ENCODE measurements around the gene HOXD9.

HOXD9 gene

DNA sequence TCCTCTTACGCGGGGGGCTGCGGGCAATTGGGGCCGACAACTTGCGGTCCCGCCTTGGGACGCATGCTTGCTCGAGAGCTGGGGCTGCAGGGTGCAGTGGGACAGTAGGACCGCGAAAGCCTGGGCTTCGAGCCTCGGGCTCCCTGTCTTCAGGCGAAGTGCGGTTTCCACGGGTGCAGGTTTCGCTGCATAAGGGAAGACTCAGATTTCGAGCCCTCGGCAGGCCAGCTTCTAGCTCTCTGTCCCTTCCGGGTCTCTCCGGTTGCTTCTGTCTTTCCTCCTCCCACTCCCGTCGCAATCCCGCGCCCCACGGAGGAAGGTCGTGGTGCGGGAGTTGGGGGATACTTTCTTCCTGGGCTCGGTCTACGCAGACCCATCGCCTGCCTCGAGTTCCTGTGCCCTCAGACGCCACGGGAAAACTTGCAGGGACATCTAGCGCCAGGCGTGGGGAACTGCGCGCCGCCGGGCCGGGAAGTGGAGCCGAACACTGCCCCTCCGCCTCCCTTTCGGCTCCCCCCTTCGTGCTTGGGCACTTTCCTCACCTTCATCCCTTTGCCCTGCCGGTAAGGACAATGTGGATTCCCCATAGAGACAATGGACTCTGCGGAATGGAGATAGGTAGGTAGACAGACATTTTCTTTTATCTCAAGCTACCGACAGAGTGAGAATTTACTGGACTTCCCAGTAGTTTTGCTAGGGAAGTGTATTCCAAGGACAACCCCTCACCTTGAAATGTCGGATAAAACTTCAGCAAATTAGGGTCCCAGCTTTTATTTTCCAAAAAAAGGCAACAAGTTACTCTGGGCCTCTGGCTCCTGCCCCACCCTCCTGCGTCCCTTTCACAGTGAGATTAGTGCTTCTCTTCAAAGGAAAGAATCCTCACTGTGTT is 34.2 kb upstream of the HOXD9 start:
- H3K27me3 ChIP-seq (ENCODE audit: control insufficient read depth in 1 of 2, insufficient read depth in 2 of 2, low read length in 2 of 2) = peaks cover 85 to 99% of the 10 kb centered on the region in 2 donors
- H3K36me3 ChIP-seq (ENCODE audit: insufficient read depth, low read length) = no peaks in the 10 kb centered on the region
- H3K9me3 ChIP-seq (ENCODE audit: low read length) = no peaks in the 10 kb centered on the region
- no peak overlapping the region for H3K9ac ChIP-seq (ENCODE audit: low read length)
- H3K4me3 ChIP-seq (ENCODE audit: low read depth in 1 of 2, low read length in 2 of 2) = peak overlapping the region; percentile 2 to 42
- no peak overlapping the region for H3K27ac ChIP-seq (ENCODE audit: low read depth, low read length)
- peaks cover 22% of the 10 kb centered on the region for H3K4me1 ChIP-seq (ENCODE audit: insufficient read depth, low read length)

DNA sequence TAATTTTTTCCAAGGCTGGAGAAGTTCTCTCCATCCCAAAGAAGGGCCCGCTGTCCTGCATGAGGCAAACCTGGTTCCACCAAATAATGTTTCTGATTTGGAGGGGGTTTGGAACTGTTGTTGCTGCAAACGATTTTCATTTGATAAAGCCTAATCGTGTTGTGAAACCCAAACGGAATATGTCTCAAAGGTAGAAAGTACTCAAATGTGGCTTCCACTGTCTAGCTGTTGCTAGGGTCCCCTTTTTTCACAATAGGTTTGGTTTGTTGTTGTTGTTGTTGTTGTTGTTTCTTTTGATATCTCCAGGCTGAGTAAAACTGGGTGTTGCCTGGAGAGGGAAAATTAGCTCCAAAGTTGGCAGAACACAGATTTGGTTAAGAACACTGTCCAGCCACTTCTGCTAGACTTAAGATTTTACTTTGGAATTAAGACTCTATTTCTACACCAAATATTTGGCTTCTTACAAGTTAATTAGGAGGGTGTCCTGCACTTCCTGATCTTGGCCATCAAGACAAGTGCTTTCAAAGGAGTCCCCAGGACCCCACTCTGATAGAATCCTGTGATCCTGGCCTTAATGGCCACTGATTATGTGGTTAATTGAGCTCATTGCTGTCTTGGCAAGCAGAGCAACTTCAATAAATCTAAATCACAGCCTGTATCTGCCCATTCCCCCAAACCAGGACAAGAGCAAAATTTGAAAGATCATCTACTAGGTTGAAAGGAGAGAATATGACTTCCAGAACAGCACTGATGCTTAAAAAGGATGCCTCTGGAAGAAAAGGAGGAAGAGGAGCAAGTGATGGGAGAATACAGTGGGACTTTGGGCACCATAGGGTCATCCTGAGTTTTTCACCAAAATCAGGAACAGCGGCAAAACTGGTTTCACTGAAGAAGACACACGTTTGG is 33.3 kb upstream of the HOXD9 start:
- Histone ChIP-seq H3K27me3 (ENCODE audit: control insufficient read depth in 1 of 2, insufficient read depth in 2 of 2, low read length in 2 of 2) (peaks cover 85 to 99% of the 10 kb centered on the region in 2 donors), H3K4me3 (ENCODE audit: low read depth in 1 of 2, low read length in 2 of 2) (no peak overlapping the region), H3K9me3 (ENCODE audit: low read length) (peaks cover 3% of the 10 kb centered on the region), H3K27ac (ENCODE audit: low read depth, low read length) (no peak overlapping the region), H3K9ac (ENCODE audit: low read length) (no peak overlapping the region), H3K36me3 (ENCODE audit: insufficient read depth, low read length) (no peaks in the 10 kb centered on the region), H3K4me1 (ENCODE audit: insufficient read depth, low read length) (peaks cover 27% of the 10 kb centered on the region)

- no peaks in the 10 kb centered on the region for H3K36me3 ChIP-seq (ENCODE audit: insufficient read depth, low read length)
- H3K27me3 ChIP-seq (ENCODE audit: control insufficient read depth in 1 of 2, insufficient read depth in 2 of 2, low read length in 2 of 2) = peaks cover 85 to 99% of the 10 kb centered on the region in 2 donors
- H3K4me3 ChIP-seq (ENCODE audit: low read depth in 1 of 2, low read length in 2 of 2) = no peak overlapping the region
- no peak overlapping the region for H3K9ac ChIP-seq (ENCODE audit: low read length)
- peaks cover 25% of the 10 kb centered on the region for H3K4me1 ChIP-seq (ENCODE audit: insufficient read depth, low read length)
- no peak overlapping the region for H3K27ac ChIP-seq (ENCODE audit: low read depth, low read length)
- peaks cover 3% of the 10 kb centered on the region for H3K9me3 ChIP-seq (ENCODE audit: low read length)
These were observed 32.6 kb upstream of the HOXD9 start for GRCh38 chr2:176089843-176090395.

DNA sequence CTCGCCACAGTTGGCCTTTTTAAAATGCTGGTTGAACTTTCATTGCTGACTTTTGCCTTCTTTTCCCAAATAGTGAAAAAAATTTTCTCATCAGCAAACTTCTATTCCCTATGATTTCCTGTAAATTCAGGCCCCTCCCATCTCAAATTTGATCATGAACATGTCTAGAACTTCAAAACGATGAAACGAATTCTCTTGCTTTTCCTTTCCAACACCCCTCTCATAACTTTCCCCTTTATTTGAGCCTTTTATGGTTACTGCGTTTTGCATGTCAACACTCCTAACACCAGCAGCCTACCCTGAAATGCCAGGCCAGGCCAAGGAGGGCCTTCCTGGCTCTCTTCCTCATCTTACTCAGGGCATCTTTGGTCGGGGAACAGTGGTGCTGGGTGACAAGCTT is 31.7 kb upstream of the HOXD9 start:
- no peak overlapping the region for H3K4me3 ChIP-seq (ENCODE audit: low read depth in 1 of 2, low read length in 2 of 2)
- H3K27ac ChIP-seq (ENCODE audit: low read depth, low read length) = no peak overlapping the region
- H3K27me3 ChIP-seq (ENCODE audit: control insufficient read depth in 1 of 2, insufficient read depth in 2 of 2, low read length in 2 of 2) = peaks cover 85 to 99% of the 10 kb centered on the region in 2 donors
- no peak overlapping the region for H3K9ac ChIP-seq (ENCODE audit: low read length)
- peaks cover 3% of the 10 kb centered on the region for H3K9me3 ChIP-seq (ENCODE audit: low read length)
- H3K36me3 ChIP-seq (ENCODE audit: insufficient read depth, low read length) = no peaks in the 10 kb centered on the region
- H3K4me1 ChIP-seq (ENCODE audit: insufficient read depth, low read length) = peaks cover 21% of the 10 kb centered on the region

DNA sequence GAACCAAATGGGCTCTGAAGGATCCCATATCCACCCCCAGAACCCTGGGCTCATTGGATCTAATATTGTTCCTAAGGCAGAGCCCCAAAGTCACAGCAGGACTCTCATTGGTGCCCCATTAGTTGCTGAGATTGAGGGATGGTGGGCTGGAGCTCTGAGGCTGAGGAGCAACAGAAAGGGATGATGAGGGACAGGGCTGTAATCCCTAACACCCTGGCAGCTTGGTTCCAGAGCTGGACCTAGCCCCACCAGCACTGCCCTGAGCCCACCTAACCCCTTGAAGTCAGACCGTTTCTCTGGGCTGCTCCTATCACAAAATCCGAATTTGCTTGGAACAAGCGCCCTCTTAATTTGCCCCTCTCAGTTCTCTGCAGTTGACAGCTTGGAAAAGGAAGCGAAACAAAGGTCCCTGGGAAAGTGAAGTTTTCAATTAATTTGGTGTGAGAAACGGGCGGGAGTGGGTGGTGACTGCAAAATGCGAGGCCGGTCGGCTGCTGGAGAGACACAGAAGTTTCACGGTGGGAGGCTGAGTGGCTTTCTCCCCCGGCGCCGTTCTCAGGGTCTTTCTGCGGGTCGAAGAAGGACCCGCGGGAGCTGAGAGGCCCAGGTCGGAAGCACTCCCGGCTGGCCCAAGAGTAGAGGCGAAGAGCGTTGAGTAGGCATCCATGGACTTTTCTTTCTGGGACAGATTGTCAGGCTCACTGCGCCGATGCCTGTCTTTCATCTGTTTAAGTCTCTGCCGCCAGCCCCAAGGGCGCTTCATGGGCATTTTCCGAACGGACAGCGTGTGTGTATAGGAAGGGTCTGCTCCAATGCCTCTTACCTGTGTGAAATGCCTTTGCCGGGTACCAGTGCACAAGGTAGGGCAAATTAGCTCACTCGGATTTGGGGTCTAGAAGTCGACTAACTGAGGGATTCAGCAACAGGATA is 30.9 kb upstream of the HOXD9 start:
- H3K4me3 ChIP-seq (ENCODE audit: low read depth in 1 of 2, low read length in 2 of 2) = no peak overlapping the region
- no peak overlapping the region for H3K27ac ChIP-seq (ENCODE audit: low read depth, low read length)
- H3K27me3 ChIP-seq (ENCODE audit: control insufficient read depth in 1 of 2, insufficient read depth in 2 of 2, low read length in 2 of 2) = peaks cover 84 to 99% of the 10 kb centered on the region in 2 donors
- H3K9me3 ChIP-seq (ENCODE audit: low read length) = peaks cover 3% of the 10 kb centered on the region
- no peaks in the 10 kb centered on the region for H3K36me3 ChIP-seq (ENCODE audit: insufficient read depth, low read length)
- no peak overlapping the region for H3K9ac ChIP-seq (ENCODE audit: low read length)
- peaks cover 15% of the 10 kb centered on the region for H3K4me1 ChIP-seq (ENCODE audit: insufficient read depth, low read length)

DNA sequence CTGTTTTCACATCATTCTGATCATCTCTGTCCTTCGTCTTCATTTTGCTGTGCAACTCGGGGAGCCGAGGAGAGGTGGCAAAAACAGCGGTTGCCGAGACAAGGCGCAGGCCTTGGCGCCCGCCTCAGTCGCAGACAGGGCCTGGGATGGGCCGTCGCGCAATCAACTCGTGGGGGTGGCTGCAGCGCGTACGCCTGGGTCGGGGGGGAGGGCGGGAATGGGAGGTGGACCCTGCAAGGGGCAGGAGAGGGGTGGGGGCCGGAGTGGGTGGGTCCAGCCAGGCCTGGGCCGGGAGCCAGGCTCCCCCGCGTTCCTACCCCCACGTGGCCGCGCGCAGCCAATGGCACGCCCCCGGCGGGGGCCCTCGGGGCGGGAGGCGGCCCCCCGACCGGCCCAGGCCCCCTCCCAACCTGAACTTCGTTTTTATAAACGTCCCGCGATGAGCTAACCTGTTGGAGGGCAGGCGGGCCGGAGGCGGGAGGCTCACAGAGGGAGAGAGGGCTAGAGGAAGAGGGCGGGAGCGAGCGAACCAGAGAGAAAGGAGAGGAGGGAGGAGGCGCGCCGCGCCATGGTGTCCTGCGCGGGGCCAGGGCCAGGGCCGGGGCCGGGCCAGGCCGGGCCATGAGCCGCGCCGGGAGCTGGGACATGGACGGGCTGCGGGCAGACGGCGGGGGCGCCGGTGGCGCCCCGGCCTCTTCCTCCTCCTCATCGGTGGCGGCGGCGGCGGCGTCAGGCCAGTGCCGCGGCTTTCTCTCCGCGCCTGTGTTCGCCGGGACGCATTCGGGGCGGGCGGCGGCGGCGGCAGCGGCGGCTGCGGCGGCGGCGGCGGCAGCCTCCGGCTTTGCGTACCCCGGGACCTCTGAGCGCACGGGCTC is 30.0 kb upstream of the HOXD9 start, which contains the start of gene HOXD13:
Gene HOXD13, plus strand, starts transcription at position 452 of the 875 bp plus-strand sequence. Its CDS starts 170 bp downstream, at position 622.
- peaks cover 16% of the 10 kb centered on the region for H3K4me1 ChIP-seq (ENCODE audit: insufficient read depth, low read length)
- H3K9ac ChIP-seq (ENCODE audit: low read length) = no peak within 1 kb of the TSS
- peak within 1 kb of the TSS; percentile 6 to 53 for H3K4me3 ChIP-seq (ENCODE audit: low read depth in 1 of 2, low read length in 2 of 2)
- peaks cover 84 to 99% of the 10 kb centered on the region in 2 donors for H3K27me3 ChIP-seq (ENCODE audit: control insufficient read depth in 1 of 2, insufficient read depth in 2 of 2, low read length in 2 of 2)
- no peak within 1 kb of the TSS for H3K27ac ChIP-seq (ENCODE audit: low read depth, low read length)
- no peaks in the 10 kb centered on the region for H3K36me3 ChIP-seq (ENCODE audit: insufficient read depth, low read length)
- H3K9me3 ChIP-seq (ENCODE audit: low read length) = peaks cover 3% of the 10 kb centered on the region

- H3K4me3 ChIP-seq (ENCODE audit: low read depth in 1 of 2, low read length in 2 of 2) = peak overlapping the region; percentile 6 to 53
These were observed 29.2 kb upstream of the HOXD9 start for GRCh38 chr2:176093145-176093897.

DNA sequence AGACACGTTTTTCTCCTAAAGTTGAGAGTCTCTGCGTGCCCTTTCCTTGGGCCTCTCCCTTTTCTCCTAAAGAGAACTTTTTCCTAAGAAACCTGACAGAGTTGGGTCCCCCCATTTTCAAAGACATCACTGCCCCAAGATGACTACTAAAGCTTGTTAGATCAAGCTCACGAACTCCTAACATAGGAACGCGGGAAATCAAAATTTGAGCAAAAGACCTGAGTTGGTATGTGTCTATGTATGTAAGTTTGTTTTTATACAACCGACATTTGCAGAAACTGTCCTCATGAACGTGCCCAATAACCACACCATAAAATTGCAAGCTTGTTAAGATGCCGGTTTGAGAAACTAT is 28.6 kb upstream of the HOXD9 start:
- Histone ChIP-seq H3K9ac (ENCODE audit: low read length) (no peak overlapping the region), H3K27me3 (ENCODE audit: control insufficient read depth in 1 of 2, insufficient read depth in 2 of 2, low read length in 2 of 2) (peaks cover 83 to 99% of the 10 kb centered on the region in 2 donors), H3K9me3 (ENCODE audit: low read length) (peaks cover 3% of the 10 kb centered on the region), H3K36me3 (ENCODE audit: insufficient read depth, low read length) (no peaks in the 10 kb centered on the region), H3K27ac (ENCODE audit: low read depth, low read length) (no peak overlapping the region), H3K4me1 (ENCODE audit: insufficient read depth, low read length) (peaks cover 13% of the 10 kb centered on the region), H3K4me3 (ENCODE audit: low read depth in 1 of 2, low read length in 2 of 2) (no peak overlapping the region)

More at GRCh38 chr2:176093145-176093897, 29.2 kb upstream of the HOXD9 start:
- H3K4me1 ChIP-seq (ENCODE audit: insufficient read depth, low read length) = peaks cover 16% of the 10 kb centered on the region
- H3K27me3 ChIP-seq (ENCODE audit: control insufficient read depth in 1 of 2, insufficient read depth in 2 of 2, low read length in 2 of 2) = peaks cover 83 to 99% of the 10 kb centered on the region in 2 donors
- H3K36me3 ChIP-seq (ENCODE audit: insufficient read depth, low read length) = no peaks in the 10 kb centered on the region
- H3K27ac ChIP-seq (ENCODE audit: low read depth, low read length) = no peak overlapping the region
- peaks cover 3% of the 10 kb centered on the region for H3K9me3 ChIP-seq (ENCODE audit: low read length)
- no peak overlapping the region for H3K9ac ChIP-seq (ENCODE audit: low read length)

DNA sequence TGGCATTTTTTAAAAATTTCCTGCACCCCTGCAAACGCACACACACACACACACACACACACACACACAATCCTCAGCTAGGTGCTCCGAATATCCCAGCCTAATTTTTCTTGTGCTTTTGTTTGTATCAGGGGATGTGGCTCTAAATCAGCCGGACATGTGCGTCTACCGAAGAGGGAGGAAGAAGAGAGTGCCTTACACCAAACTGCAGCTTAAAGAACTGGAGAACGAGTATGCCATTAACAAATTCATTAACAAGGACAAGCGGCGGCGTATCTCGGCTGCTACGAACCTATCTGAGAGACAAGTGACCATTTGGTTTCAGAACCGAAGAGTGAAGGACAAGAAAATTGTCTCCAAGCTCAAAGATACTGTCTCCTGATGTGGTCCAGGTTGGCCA is 28.2 kb upstream of the HOXD9 start:
- Histone ChIP-seq H3K9ac (ENCODE audit: low read length) (no peak overlapping the region), H3K9me3 (ENCODE audit: low read length) (peaks cover 3% of the 10 kb centered on the region), H3K27me3 (ENCODE audit: control insufficient read depth in 1 of 2, insufficient read depth in 2 of 2, low read length in 2 of 2) (peaks cover 83 to 98% of the 10 kb centered on the region in 2 donors), H3K4me1 (ENCODE audit: insufficient read depth, low read length) (peaks cover 13% of the 10 kb centered on the region), H3K27ac (ENCODE audit: low read depth, low read length) (no peak overlapping the region), H3K36me3 (ENCODE audit: insufficient read depth, low read length) (no peaks in the 10 kb centered on the region), H3K4me3 (ENCODE audit: low read depth in 1 of 2, low read length in 2 of 2) (no peak overlapping the region)

All from muscle layer of colon (tissue), 2 donors.